ENCODE results near the gene CRIP2.

CRIP2 gene

DNA sequence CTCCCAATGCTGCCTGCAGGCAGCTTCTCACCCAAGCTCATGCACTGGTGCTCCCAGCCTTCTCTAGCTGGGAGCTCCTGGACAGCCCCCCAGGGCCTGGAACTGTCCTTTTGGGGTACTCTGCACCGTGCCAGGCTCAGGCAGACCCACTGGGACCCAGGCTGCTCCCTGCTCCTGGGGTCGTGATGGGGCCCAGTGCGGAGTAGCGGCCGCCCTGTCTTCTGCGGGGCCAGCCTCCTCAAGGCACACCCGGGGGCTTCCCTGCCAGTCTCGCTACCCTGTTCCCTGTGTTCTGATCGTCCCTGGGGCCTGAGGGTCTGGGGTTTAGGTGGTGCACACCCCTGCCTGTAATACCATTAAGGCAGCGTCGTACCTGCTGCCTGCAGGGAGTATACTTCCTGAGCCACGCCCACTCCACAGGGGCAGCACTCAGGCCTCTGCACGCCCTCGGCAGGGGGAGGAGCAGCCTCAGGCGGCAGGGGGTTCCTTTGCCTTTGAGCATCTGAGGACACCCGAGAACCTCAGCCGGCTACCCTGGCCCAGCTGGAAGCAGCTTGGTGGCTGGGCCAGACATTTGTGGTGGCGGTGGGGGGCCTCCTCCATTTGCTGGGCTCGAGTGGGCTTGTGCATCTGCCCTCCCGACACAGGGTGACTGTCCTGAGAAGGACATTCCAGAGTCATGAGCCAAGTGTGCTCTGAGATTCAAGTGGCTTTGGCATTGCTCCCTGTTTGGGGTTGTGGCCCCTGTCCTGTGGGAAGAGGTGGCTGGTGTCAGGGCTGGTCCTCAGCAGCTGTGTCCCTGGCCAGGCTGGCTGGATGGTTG lies 9.2 kb upstream of the CRIP2 start:
- H3K4me1 ChIP-seq (ENCODE audit: insufficient read depth, insufficient read length), result peaks cover 12% of the 10 kb centered on the region
- DNase-seq (ENCODE audit: low read depth, low spot score), result no peak
- H3K36me3 ChIP-seq (ENCODE audit: insufficient read depth, insufficient read length, low read length), result peaks cover 81% of the 10 kb centered on the region
- no peaks in the 10 kb centered on the region for H3K27me3 ChIP-seq (ENCODE audit: insufficient read depth, insufficient read length)
- TF ChIP-seq YY1 (IDR thresholded peaks at IDR 0.05; ENCODE audit: insufficient read depth, insufficient read length) (no peak), SUZ12 (IDR thresholded peaks at IDR 0.05; ENCODE audit: extremely low read depth, insufficient read depth, insufficient read length) (no peak), ZNF274 (IDR thresholded peaks at IDR 0.05; ENCODE audit: low read depth, low read length) (no peak)
- H3K9ac ChIP-seq (ENCODE audit: insufficient read length, low read depth), result peak overlapping the region; percentile 51
- H3K9me3 ChIP-seq (ENCODE audit: insufficient read depth, low read length), result no peaks in the 10 kb centered on the region
- no peak overlapping the region for H3K4me3 ChIP-seq (ENCODE audit: insufficient read length, low read depth)

DNA sequence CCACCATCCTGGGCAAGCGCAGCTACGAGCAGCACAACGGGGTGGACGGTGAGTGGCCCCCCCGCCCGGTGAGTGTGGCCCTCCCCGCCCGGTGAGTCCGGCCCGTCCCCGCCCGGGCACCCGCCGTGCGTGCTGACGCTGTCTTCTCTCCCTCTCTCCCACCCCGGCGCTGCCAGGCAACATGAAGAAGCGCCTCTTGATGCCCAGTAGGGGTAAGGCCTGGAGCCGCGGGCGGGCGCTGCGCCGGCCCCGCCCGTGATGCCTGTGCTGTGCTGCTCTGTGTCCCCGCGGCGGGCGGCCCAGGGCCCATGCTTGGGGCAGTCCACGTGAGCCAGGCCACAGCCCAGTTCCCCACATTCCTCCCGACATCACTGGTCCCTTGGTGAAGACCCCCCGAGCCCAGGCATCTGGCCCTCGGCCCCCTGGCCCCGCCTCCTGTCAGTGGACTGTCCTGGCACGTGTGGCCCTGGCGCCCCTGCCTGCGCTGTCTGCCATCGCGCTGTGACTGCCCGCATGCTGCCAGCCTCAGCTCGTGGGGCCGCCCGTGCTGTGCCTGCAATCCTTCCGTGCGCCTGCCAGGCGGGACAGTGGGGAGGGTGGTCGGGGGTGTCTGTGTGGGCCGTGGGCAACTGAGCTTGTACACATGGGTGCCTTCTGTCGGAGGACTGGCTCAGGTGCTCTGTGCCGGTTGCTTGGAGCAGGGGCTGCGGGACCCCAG lies 7.9 kb upstream of the CRIP2 start:
- Histone ChIP-seq H3K27me3 (ENCODE audit: insufficient read depth, insufficient read length) (no peaks in the 10 kb centered on the region), H3K4me3 (ENCODE audit: insufficient read length, low read depth) (no peak overlapping the region), H3K4me1 (ENCODE audit: insufficient read depth, insufficient read length) (peaks cover 17% of the 10 kb centered on the region), H3K9ac (ENCODE audit: insufficient read length, low read depth) (no peak overlapping the region), H3K9me3 (ENCODE audit: insufficient read depth, low read length) (no peaks in the 10 kb centered on the region), H3K36me3 (ENCODE audit: insufficient read depth, insufficient read length, low read length) (peaks cover 73% of the 10 kb centered on the region)
- no peak for DNase-seq (ENCODE audit: low read depth, low spot score)
- TF ChIP-seq YY1 (IDR thresholded peaks at IDR 0.05; ENCODE audit: insufficient read depth, insufficient read length) (no peak), ZNF274 (IDR thresholded peaks at IDR 0.05; ENCODE audit: low read depth, low read length) (no peak), SUZ12 (IDR thresholded peaks at IDR 0.05; ENCODE audit: extremely low read depth, insufficient read depth, insufficient read length) (no peak)

DNA sequence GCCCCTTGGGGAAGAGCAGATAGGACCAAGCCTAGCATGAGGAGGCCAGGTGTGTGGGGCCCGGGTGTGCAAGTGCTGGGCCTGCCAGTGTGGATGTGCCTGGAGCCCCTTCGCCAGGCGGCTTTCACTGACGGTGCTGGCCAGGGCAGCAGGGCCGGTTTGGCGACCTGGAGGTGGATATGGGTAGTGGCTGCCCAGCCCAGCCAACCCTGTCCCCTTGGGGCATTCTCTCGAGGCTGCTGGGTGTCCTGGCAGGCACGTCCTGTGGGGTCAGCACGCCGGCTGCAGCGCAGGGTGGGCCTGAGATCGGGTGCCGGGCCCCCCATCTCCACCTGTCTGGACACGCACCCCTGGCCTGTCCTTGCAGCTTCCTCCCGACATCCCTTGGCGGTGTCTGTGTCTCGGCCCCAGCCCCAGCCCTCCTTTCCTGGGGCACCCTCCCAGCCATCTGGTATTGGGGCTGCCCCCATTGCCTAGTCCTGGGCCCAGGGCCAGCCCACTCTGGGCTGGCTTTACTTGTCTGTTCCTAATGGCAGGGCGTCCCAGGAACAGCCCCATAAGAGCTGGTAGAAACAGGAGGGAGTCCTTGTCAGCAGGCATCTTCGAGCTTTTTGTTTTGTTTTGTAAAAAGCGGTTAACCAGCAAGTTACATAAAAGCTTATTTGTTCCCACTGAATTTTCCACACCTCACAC lies 7.2 kb upstream of the CRIP2 start:
- H3K4me1 ChIP-seq (ENCODE audit: insufficient read depth, insufficient read length), result peaks cover 19% of the 10 kb centered on the region
- H3K27me3 ChIP-seq (ENCODE audit: insufficient read depth, insufficient read length), result no peaks in the 10 kb centered on the region
- no peak for DNase-seq (ENCODE audit: low read depth, low spot score)
- H3K4me3 ChIP-seq (ENCODE audit: insufficient read length, low read depth), result no peak overlapping the region
- no peak for TF ChIP-seq SUZ12 (IDR thresholded peaks at IDR 0.05; ENCODE audit: extremely low read depth, insufficient read depth, insufficient read length)
- TF ChIP-seq ZNF274 (IDR thresholded peaks at IDR 0.05; ENCODE audit: low read depth, low read length), result no peak
- TF ChIP-seq YY1 (IDR thresholded peaks at IDR 0.05; ENCODE audit: insufficient read depth, insufficient read length), result no peak
- H3K9ac ChIP-seq (ENCODE audit: insufficient read length, low read depth), result no peak overlapping the region
- H3K36me3 ChIP-seq (ENCODE audit: insufficient read depth, insufficient read length, low read length), result peaks cover 70% of the 10 kb centered on the region
- no peaks in the 10 kb centered on the region for H3K9me3 ChIP-seq (ENCODE audit: insufficient read depth, low read length)

DNA sequence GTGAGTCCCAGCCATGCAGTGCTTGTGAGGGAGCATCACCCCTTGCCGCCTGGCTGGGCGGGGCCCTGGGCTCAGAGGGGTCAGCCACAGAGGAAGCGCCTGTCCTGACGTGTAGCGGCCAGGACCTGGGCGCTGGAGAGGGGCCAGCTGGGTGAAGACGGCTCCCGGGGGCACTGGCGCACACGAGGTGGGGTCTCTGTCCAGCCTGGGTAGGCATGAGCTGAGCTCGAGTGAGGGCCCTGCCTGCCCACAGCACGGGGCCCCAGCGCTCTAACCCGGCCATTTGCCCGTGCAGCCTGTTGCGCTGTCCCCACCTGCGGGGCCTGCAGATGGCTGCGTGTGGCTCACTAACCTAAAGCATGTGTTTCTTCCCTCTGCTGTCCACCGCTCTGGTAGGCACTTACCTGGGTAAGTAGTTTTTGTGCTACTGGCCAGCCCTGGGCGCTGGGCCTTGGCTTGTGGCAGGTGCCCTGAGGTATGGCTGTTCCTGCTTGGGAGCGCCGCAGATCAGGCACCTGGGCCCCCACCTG lies 6.6 kb upstream of the CRIP2 start:
- Histone ChIP-seq H3K9me3 (ENCODE audit: insufficient read depth, low read length) (no peaks in the 10 kb centered on the region), H3K4me3 (ENCODE audit: insufficient read length, low read depth) (no peak overlapping the region), H3K36me3 (ENCODE audit: insufficient read depth, insufficient read length, low read length) (peaks cover 67% of the 10 kb centered on the region), H3K27me3 (ENCODE audit: insufficient read depth, insufficient read length) (no peaks in the 10 kb centered on the region), H3K4me1 (ENCODE audit: insufficient read depth, insufficient read length) (peaks cover 22% of the 10 kb centered on the region), H3K9ac (ENCODE audit: insufficient read length, low read depth) (no peak overlapping the region)
- no peak for TF ChIP-seq YY1 (IDR thresholded peaks at IDR 0.05; ENCODE audit: insufficient read depth, insufficient read length)
- no peak for TF ChIP-seq ZNF274 (IDR thresholded peaks at IDR 0.05; ENCODE audit: low read depth, low read length)
- TF ChIP-seq SUZ12 (IDR thresholded peaks at IDR 0.05; ENCODE audit: extremely low read depth, insufficient read depth, insufficient read length), result no peak
- DNase-seq (ENCODE audit: low read depth, low spot score), result no peak

DNA sequence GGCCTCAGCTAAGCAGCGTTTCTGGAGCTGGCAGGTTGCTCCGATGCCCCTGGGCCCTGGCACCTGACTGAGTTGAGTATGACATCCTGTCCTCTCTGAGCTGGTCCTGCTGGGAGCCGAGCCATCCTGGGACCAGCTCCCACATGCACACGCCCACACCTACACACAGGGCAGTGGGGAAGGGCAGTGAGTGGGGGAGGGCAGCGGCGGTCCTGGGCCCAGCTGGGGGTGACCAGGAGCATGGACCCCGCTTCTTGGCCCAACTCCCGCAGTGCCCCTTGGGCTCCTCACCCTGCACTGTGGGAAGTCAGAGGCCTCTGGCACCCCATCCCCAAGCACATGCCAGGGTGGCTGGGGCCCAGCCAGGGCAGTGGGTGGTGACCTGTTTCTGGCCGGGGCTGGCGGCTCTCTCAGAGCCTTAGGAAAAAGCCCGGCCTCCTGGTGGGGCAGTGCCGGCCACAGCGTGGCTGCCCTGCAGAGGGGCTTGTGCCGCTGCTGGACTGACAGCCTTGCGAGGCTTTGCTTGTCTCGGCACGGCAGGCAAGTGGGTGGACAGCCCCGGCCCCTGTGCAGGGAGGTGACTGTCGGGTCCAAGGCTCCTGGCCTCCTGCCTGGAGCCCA lies 5.9 kb upstream of the CRIP2 start:
- DNase-seq (ENCODE audit: low read depth, low spot score), result no peak
- no peak overlapping the region for H3K9ac ChIP-seq (ENCODE audit: insufficient read length, low read depth)
- H3K4me3 ChIP-seq (ENCODE audit: insufficient read length, low read depth), result no peak overlapping the region
- no peaks in the 10 kb centered on the region for H3K27me3 ChIP-seq (ENCODE audit: insufficient read depth, insufficient read length)
- peaks cover 27% of the 10 kb centered on the region for H3K4me1 ChIP-seq (ENCODE audit: insufficient read depth, insufficient read length)
- H3K9me3 ChIP-seq (ENCODE audit: insufficient read depth, low read length), result no peaks in the 10 kb centered on the region
- TF ChIP-seq SUZ12 (IDR thresholded peaks at IDR 0.05; ENCODE audit: extremely low read depth, insufficient read depth, insufficient read length) (no peak), ZNF274 (IDR thresholded peaks at IDR 0.05; ENCODE audit: low read depth, low read length) (no peak), YY1 (IDR thresholded peaks at IDR 0.05; ENCODE audit: insufficient read depth, insufficient read length) (no peak)
- H3K36me3 ChIP-seq (ENCODE audit: insufficient read depth, insufficient read length, low read length), result peaks cover 60% of the 10 kb centered on the region

DNA sequence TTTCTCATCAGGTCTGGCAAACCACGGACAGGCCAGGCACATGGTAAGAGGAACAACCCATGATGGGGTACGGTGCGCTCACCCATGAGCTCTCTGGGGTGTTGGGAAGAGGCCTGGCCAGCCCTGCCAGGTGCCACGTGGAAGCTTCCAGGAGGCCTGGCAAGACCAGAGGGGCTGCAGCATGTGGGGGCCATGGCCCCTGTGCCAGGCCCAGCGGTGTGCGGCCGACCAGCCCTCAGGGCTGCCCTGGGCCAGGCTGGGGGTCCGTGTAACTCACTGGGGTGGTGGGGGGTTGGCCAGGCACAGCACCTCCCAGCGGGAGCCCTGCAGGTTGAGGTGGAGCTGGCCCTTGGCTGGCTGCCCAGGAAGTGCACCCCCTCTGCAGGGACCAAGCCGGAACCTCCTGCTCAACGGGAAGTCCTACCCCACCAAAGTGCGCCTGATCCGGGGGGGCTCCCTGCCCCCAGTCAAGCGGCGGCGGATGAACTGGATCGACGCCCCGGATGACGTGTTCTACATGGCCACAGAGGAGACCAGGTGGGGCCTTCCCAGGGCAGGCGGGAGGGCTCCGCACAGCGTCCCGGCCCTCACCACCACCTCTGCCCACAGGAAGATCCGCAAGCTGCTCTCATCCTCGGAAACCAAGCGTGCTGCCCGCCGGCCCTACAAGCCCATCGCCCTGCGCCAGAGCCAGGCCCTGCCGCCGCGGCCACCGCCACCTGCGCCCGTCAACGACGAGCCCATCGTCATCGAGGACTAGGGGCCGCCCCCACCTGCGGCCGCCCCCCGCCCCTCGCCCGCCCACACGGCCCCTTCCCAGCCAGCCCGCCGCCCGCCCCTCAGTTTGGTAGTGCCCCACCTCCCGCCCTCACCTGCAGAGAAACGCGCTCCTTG lies 4.9 kb upstream of the CRIP2 start:
- peaks cover 51% of the 10 kb centered on the region for H3K36me3 ChIP-seq (ENCODE audit: insufficient read depth, insufficient read length, low read length)
- no peak overlapping the region for H3K4me3 ChIP-seq (ENCODE audit: insufficient read length, low read depth)
- H3K27me3 ChIP-seq (ENCODE audit: insufficient read depth, insufficient read length), result no peaks in the 10 kb centered on the region
- DNase-seq (ENCODE audit: low read depth, low spot score), result no peak
- TF ChIP-seq SUZ12 (IDR thresholded peaks at IDR 0.05; ENCODE audit: extremely low read depth, insufficient read depth, insufficient read length) (no peak), ZNF274 (IDR thresholded peaks at IDR 0.05; ENCODE audit: low read depth, low read length) (no peak), YY1 (IDR thresholded peaks at IDR 0.05; ENCODE audit: insufficient read depth, insufficient read length) (no peak)
- peaks cover 27% of the 10 kb centered on the region for H3K4me1 ChIP-seq (ENCODE audit: insufficient read depth, insufficient read length)
- H3K9ac ChIP-seq (ENCODE audit: insufficient read length, low read depth), result no peak overlapping the region
- H3K9me3 ChIP-seq (ENCODE audit: insufficient read depth, low read length), result no peaks in the 10 kb centered on the region

All from NT2/D1 (cell line).